Esophagus muscularis mucosa (tissue), 4 donors: Measurements from ENCODE around the gene RIPPLY1. TPM values are rescaled to one million over a fixed set of nuclear protein-coding genes. Genes with fewer than 3 reads are reported as not detected.

Source experiments
- DNase-seq: peaks from one replicate; pipeline ENCODE4 v3.0.0-alpha.2; 2017; ENCODE audit errors: extremely low spot score
- H3K27ac ChIP-seq, 4 donors: fragments of 200-600 bp; sonication (generic); replicated peaks in 1 of 4; 1 replicate in 3 of 4; 2 replicates in 1 of 4; pipeline ENCODE4 v1.5.1; 2016 to 2019; ENCODE audit warnings: mild to moderate bottlenecking in 1 of 4
- H3K27me3 ChIP-seq, 4 donors: fragments of 200-600 bp; sonication (generic); one replicate each; pipeline versions ENCODE4 v1.5.1 to v1.6.0; 2016 to 2019
- H3K36me3 ChIP-seq, 4 donors: fragments of 200-600 bp; sonication (generic); one replicate each; pipeline ENCODE4 v1.5.1; 2016 to 2019
- H3K4me1 ChIP-seq, 4 donors: fragments of 200-600 bp; sonication (generic); one replicate each; pipeline ENCODE4 v1.5.1; 2016 to 2019
- H3K4me3 ChIP-seq, 4 donors: fragments of 200-600 bp; sonication (generic); 1 replicate in 2 of 4; 2 replicates in 2 of 4; pipeline ENCODE4 v1.5.1; 2016 to 2019; ENCODE audit warnings: mild to moderate bottlenecking in 4 of 4, moderate library complexity in 1 of 4
- H3K9me3 ChIP-seq, 4 donors: fragments of 200-600 bp; sonication (generic); 1 replicate in 3 of 4; 2 replicates in 1 of 4; pipeline ENCODE4 v1.5.1; 2016 to 2019
- EP300 ChIP-seq: sonication (generic); formaldehyde crosslinking; IDR thresholded peaks from one replicate; pipeline ENCODE4 v1.6.1; 2017; ENCODE audit warnings: antibody characterized with exemption
- POLR2A ChIP-seq: fragments of 450-650 bp; IDR thresholded peaks from one replicate; pipeline ENCODE4 v1.6.1; 2017; ENCODE audit warnings: antibody characterized with exemption, moderate library complexity, mild to moderate bottlenecking, low read depth
- POLR2AphosphoS5 ChIP-seq, 2 donors: sonication (generic); formaldehyde crosslinking; IDR thresholded peaks; one replicate each; pipeline ENCODE4 v1.6.1; 2017; ENCODE audit warnings: antibody characterized with exemption in 2 of 2
- WGBS: methylation state at CpG from one replicate; pipeline ENCODE4 v1.1.5; 2018; 5-methylcytosine and 5-hydroxymethylcytosine counted together
- intact Hi-C: fragments of 100-400 bp; cut with DNase I; formaldehyde crosslinking; loops from one replicate; pipeline ENCODE4 v1.15.1; 2023
- total RNA-seq, 4 donors: library from RNA; depleted of rRNA; stranded (reverse); fragments of >200 nt; gene quantifications; one replicate each; pipeline versions ENCODE4 v1.1.0 to v1.2.1, GENCODE V29; 2016
- TF ChIP-seq, protein P1 (sequence below), 3 experiments: fragments of 200-600 bp in 2 of 3; fragments of 450-650 bp in 1 of 3; sonication (generic) in 2 of 3; IDR thresholded peaks; one replicate each; pipeline ENCODE4 v1.5.1; 2017 to 2019; ENCODE audit warnings: antibody characterized with exemption in 3 of 3, mild to moderate bottlenecking in 2 of 3, moderate library complexity in 1 of 3

RIPPLY1 gene
- total RNA-seq, 4 donors from 2014 or later, result not detected

DNA sequence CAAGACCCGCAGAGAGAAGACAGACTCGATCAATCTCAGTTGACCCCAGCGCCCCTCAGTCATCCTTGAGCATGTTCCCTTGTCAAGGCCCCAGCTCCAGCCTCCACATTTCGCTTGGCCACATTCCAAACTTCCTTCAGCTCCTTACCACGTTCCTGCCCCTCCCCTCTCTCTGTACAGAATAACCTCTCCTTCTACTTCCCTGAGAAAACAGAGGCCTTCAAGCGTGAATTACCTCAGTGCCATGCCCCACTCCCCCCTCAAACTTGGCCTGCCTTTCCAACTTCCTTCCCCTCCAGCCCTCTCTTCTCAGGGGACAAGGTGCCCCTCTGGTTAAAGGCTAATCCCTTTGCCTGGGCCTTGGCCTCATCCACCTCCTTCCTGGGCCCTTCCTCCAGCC lies 3.2 kb upstream of the RIPPLY1 start:
- intact Hi-C loops, result no loop called here
- 66% methylated on average over 6 of the region's 6 CpGs for WGBS

DNA sequence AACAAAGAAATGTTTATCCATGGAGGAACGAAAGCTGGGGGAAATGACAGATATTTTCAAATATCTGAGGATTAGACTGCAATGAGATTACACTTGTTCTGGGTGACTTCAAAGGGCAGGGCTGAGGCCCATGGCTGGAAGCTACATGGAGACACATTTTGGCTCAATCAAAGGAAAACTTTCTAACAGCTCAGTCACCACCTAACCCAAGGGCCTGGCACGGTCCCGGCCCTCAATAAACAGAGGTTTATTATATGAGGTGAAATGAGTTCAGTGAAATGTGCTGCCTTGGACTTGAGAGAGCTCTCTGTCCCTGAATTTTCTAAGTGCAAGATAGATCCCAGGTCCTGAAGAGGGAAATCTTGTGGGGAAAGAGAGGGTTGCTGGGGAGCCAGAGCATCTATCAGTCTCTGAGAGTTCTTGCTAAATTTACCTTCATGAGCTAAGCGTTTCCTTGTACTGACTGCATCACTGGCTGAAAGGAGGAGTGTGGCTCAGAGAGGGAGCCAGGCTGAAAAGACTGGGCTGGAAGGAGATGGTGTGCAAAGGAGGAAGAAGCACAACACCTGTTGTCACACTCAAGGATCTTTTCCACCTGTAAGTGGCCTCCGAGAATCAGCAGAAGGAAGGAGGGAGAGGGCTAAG lies 2.0 kb upstream of the RIPPLY1 start:
- peaks cover 0 to 15% (median 4%) of the 10 kb centered on the region in 4 donors for H3K4me1 ChIP-seq
- H3K27ac ChIP-seq, result no peak overlapping the region
- H3K36me3 ChIP-seq, result no peaks in the 10 kb centered on the region
- no peak for DNase-seq
- H3K27me3 ChIP-seq, result no peaks in the 10 kb centered on the region
- no peak overlapping the region for H3K4me3 ChIP-seq
- H3K9me3 ChIP-seq, result no peaks in the 10 kb centered on the region
- intact Hi-C loops, result no loop called here
- WGBS, result 56% methylated on average over 5 of the region's 5 CpGs
- no peak for TF ChIP-seq POLR2AphosphoS5 (IDR thresholded peaks at IDR 0.05)
- TF ChIP-seq EP300, result no peak
- TF ChIP-seq, protein P1, sequence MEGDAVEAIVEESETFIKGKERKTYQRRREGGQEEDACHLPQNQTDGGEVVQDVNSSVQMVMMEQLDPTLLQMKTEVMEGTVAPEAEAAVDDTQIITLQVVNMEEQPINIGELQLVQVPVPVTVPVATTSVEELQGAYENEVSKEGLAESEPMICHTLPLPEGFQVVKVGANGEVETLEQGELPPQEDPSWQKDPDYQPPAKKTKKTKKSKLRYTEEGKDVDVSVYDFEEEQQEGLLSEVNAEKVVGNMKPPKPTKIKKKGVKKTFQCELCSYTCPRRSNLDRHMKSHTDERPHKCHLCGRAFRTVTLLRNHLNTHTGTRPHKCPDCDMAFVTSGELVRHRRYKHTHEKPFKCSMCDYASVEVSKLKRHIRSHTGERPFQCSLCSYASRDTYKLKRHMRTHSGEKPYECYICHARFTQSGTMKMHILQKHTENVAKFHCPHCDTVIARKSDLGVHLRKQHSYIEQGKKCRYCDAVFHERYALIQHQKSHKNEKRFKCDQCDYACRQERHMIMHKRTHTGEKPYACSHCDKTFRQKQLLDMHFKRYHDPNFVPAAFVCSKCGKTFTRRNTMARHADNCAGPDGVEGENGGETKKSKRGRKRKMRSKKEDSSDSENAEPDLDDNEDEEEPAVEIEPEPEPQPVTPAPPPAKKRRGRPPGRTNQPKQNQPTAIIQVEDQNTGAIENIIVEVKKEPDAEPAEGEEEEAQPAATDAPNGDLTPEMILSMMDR (IDR thresholded peaks at IDR 0.05), result no peak
- TF ChIP-seq POLR2A, result no peak

More for the DNA sequence above, 3.2 kb upstream of the RIPPLY1 start:
- no peak for TF ChIP-seq POLR2A
- TF ChIP-seq, protein P1 (IDR thresholded peaks at IDR 0.05), result no peak
- TF ChIP-seq POLR2AphosphoS5 (IDR thresholded peaks at IDR 0.05), result no peak
- no peak for TF ChIP-seq EP300
- H3K4me1 ChIP-seq, result peaks cover 0 to 15% (median 4%) of the 10 kb centered on the region in 4 donors
- H3K27me3 ChIP-seq, result no peaks in the 10 kb centered on the region
- H3K4me3 ChIP-seq, result no peak overlapping the region
- no peak for DNase-seq
- H3K36me3 ChIP-seq, result no peaks in the 10 kb centered on the region
- H3K27ac ChIP-seq, result no peak overlapping the region
- no peaks in the 10 kb centered on the region for H3K9me3 ChIP-seq

DNA sequence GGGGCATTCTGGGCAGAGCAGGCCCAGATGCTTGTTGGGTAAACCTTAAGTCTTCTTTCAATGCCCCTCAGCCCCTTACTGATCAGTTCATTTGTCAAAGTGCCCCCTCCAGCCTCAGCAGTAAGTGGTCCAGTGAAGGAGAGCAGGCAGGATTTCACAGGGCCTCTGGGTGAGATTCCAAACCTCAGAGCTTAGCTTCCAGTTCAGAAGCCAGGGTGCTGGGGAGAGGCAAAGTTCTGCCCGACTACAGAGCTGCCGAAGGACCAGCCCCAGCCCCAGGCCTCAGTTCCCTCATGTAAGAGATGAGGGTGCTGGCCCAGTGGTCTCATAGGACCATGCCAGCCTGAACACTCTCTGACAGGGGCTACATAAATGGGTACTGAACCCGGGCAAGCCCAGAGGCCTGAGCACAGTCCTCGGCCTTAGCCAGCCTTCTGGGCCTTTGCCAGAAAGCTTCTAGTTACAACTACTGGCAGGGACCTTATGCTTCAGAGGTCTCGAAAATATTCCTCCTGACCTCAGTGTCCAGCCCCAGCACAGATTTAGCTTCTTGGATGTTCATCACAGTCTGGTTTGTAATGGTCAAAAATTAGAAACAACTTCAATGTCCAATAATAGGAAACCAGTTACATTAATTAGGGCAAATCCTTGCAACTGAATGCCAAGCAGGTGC lies 851 bp upstream of the RIPPLY1 start:
- intact Hi-C loops, result no loop called here
- no peak for TF ChIP-seq POLR2AphosphoS5 (IDR thresholded peaks at IDR 0.05)
- TF ChIP-seq EP300, result no peak
- TF ChIP-seq, protein P1 (IDR thresholded peaks at IDR 0.05), result no peak
- TF ChIP-seq POLR2A, result no peak
- no peak for DNase-seq

DNA sequence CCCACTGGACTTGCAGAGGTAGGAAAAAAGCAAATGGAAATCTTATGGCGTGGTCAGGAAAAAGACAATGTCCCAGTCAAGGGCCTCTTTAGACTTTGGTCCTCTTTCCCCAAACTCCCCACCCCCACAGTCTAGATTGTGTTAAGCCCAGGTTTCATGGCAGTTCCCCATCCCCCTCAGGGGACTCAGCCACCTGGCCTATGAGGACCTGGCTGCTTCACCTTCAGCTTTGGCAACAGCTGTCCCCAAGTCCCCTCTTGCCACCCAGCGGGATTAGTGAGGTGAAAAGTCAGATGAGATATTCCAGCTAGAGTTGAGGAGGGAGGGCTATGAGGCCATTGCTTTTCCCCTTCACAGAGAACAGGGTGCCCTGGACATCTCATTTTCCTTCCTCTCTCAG lies 457 bp downstream of the RIPPLY1 start:
- TF ChIP-seq EP300 (no peak), POLR2A (no peak), POLR2AphosphoS5 (IDR thresholded peaks at IDR 0.05) (no peak)
- TF ChIP-seq, protein P1 (IDR thresholded peaks at IDR 0.05), result no peak
- no peak for DNase-seq
- WGBS, result 87% methylated on average over 2 of the region's 2 CpGs
- intact Hi-C loops, result no loop called here
- Histone ChIP-seq H3K36me3 (no peaks in the 10 kb centered on the region), H3K27me3 (no peaks in the 10 kb centered on the region), H3K9me3 (no peaks in the 10 kb centered on the region), H3K4me3 (no peak overlapping the region), H3K27ac (no peak overlapping the region), H3K4me1 (peaks cover 0 to 15% (median 4%) of the 10 kb centered on the region in 4 donors)

More for the DNA sequence above, 851 bp upstream of the RIPPLY1 start:
- Histone ChIP-seq H3K36me3 (no peaks in the 10 kb centered on the region), H3K4me1 (peaks cover 0 to 15% (median 4%) of the 10 kb centered on the region in 4 donors), H3K4me3 (no peak overlapping the region), H3K27ac (no peak overlapping the region), H3K27me3 (no peaks in the 10 kb centered on the region), H3K9me3 (no peaks in the 10 kb centered on the region)
- WGBS, result 68% methylated on average over 4 of the region's 5 CpGs
